ENCODE results near the gene TAOK3.

GRCh38 chr12:118337194-118337838, 35.4 kb downstream of the TAOK3 start:
- TF ChIP-seq CTCF (IDR thresholded peaks at IDR 0.05; ENCODE audit: insufficient read depth, low read length, poor library complexity, severe bottlenecking) (no peak), EZH2phosphoT487 (conservative IDR thresholded peaks at IDR 0.05; ENCODE audit: low read length) (no peak)

Data from SU-DHL-6 (cell line).